ENCODE data around the gene SPATA19. TPM values are rescaled to one million over a fixed set of nuclear protein-coding genes. Genes with fewer than 3 reads are reported as not detected.

Gene SPATA19
- total and polyA plus RNA-seq, 2 experiments from 2014 or later = not detected

GRCh38 chr11:133819114-133819513, 26.2 kb downstream of the SPATA19 start:
- Histone ChIP-seq H2AFZ (no peak overlapping the region), H4K20me1 (replicated peaks; ENCODE audit: insufficient read depth) (no peaks in the 10 kb centered on the region), H3K27ac (ENCODE audit: low read depth) (no peak overlapping the region), H3K36me3 (ENCODE audit: insufficient read depth) (no peaks in the 10 kb centered on the region), H3K79me2 (replicated peaks; ENCODE audit: insufficient read depth) (no peaks in the 10 kb centered on the region), H3F3A (replicated peaks; ENCODE audit: low read depth) (no peaks in the 10 kb centered on the region), H3K4me2 (no peak overlapping the region), H3K27me3 (ENCODE audit: insufficient read depth) (no peaks in the 10 kb centered on the region), H3K9me2 (ENCODE audit: insufficient read depth) (no peaks in the 10 kb centered on the region), H3K4me1 (ENCODE audit: insufficient read depth) (no peaks in the 10 kb centered on the region), H3K4me3 (no peak overlapping the region)
- TF ChIP-seq CREB1 (CRISPR knock-in tag; IDR thresholded peaks at IDR 0.05; ENCODE audit: low read depth) = no peak
- no peak for TF ChIP-seq POLR2AphosphoS5 (IDR thresholded peaks at IDR 0.05; ENCODE audit: low read depth)
- no peak for TF ChIP-seq ZNF462 (CRISPR knock-in tag; IDR thresholded peaks at IDR 0.05)
- no peak for TF ChIP-seq ETS1 (IDR thresholded peaks at IDR 0.05)
- TF ChIP-seq EZH2phosphoT487 (IDR thresholded peaks at IDR 0.05; ENCODE audit: unreplicated experiment) = no peak
- TF ChIP-seq REST (IDR thresholded peaks at IDR 0.05; ENCODE audit: unreplicated experiment) = no peak
- no peaks in the 10 kb centered on the region; the same call in 2 of the 3 replicates for H3K36me3 Mint-ChIP-seq (ENCODE audit: low read depth)
- no peaks in the 10 kb centered on the region for H3K9me3 Mint-ChIP-seq
- no peak overlapping the region for H3K27ac Mint-ChIP-seq
- H3K4me3 Mint-ChIP-seq = no peak overlapping the region
- DNase-seq (ENCODE audit: low spot score) (no peak), ATAC-seq (no peak)
- peaks cover 4% of the 10 kb centered on the region for H3K27me3 Mint-ChIP-seq (ENCODE audit: insufficient read depth, low read depth, poor library complexity)
- H3K4me1 Mint-ChIP-seq = 0 out of 3 replicates have a peak, but pooled peaks cover 2% of the 10 kb centered on the region
